ENCODE results near the gene PARD3B. TPM values are rescaled to one million over a fixed set of nuclear protein-coding genes. Genes with fewer than 3 reads are reported as not detected.
A peak's percentile ranks its signal among the peaks of the same experiment; 100 is the strongest.

Gene PARD3B
- total and polyA plus RNA-seq, 2 of the 4 experiments (the other 2 are of a cell fraction): 3.3 to 15.6 TPM

DNA sequence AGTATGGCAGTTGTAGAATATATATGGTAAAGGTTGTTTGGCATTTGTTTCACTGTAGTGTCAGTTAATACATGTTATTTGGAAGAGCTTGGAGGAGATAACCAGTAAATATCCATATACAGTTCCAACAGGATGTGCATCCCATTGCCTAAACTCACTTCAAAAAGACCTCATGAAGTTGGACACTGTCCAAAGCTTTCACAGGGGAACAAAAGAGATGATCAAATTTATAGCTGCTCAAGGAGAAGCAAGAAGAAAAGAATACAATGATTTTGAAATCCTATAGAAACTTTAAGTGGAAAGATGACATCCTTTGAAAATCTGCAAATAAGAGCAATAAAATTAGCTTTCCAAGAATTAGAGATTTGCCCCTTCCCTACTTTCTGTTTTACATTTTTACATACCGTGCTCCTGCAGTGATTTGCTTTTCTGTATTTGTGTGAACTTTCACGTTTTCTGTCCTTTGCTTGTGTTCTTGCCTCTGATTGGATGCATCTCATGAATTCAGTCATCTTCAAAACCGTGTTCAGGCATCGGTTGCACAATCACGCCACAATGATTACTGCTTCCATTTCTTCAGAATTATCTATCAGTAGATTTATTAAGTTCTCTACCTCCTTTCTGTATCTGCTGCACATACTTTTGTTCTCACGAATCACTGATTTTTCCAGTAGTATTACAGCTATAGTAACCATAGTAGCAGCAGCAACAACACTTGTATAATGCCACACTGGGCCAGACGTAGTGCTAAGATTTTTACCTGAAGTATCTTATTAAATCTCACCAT, 83.8 kb downstream of the PARD3B start:
- WGBS, 2 experiments (ENCODE audit: extremely low coverage in 2 of 2, insufficient read length in 1 of 2): 50% methylated on average over 2 of the region's 7 CpGs; no CpG with 5 or more reads in 1 of the 2 experiments
- no peak overlapping the region for H4K8ac ChIP-seq (ENCODE audit: low read depth in 2 of 2, low read length in 2 of 2)
- TF ChIP-seq, protein P1, sequence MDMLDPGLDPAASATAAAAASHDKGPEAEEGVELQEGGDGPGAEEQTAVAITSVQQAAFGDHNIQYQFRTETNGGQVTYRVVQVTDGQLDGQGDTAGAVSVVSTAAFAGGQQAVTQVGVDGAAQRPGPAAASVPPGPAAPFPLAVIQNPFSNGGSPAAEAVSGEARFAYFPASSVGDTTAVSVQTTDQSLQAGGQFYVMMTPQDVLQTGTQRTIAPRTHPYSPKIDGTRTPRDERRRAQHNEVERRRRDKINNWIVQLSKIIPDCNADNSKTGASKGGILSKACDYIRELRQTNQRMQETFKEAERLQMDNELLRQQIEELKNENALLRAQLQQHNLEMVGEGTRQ (IDR thresholded peaks at IDR 0.05; ENCODE audit: low read depth, low read length): no peak
- peak; percentile 96 for TF ChIP-seq CEBPB (IDR thresholded peaks at IDR 0.05; ENCODE audit: low read depth, low read length)
- H2AFZ ChIP-seq (replicated peaks; ENCODE audit: low read length, poor library complexity): no peak overlapping the region
- H2BK20ac ChIP-seq (ENCODE audit: low read depth, low read length): no peak overlapping the region
- no TSS peak for BruUV-seq (replicated peaks)
- H3K27ac ChIP-seq (ENCODE audit: insufficient read depth, low read length): no peak overlapping the region
- in situ Hi-C loops (cut with MboI; ENCODE audit: low sequenced_read_pairs): no loop called here
- no peak overlapping the region for H3K56ac ChIP-seq (ENCODE audit: extremely low read depth, insufficient read depth, low read length)
- ATAC-seq (ENCODE audit: low read depth) (no peak), DNase-seq (peak; percentile 26)
- H3K18ac ChIP-seq (ENCODE audit: low read depth, low read length): no peak overlapping the region
- peak overlapping the region; percentile 5; the same call in 1 of the 2 replicates for H3K4me2 ChIP-seq (ENCODE audit: low read depth, low read length)
- no peak overlapping the region for H2BK15ac ChIP-seq (ENCODE audit: low read depth, low read length)
- peaks cover 12 to 18% of the 10 kb centered on the region in 2 experiments; a peak in 3 of 4 replicates for H3K79me1 ChIP-seq (ENCODE audit: low read depth in 1 of 2, low read length in 2 of 2)
- H4K5ac ChIP-seq (ENCODE audit: low read depth, low read length): no peak overlapping the region
- H3K9ac ChIP-seq (ENCODE audit: low read depth, low read length): no peak overlapping the region
- intact Hi-C loops (cut with micrococcal nuclease): loop anchor here (5.0 to 10.0 kb wide), 2 partner anchors 53 to 304 kb away; no protein-coding TSS in a partner anchor
- dilution Hi-C loops (cut with HindIII; ENCODE audit: low sequenced_read_pairs, unreplicated experiment): no loop called here
- H3K4me3 ChIP-seq (ENCODE audit: insufficient read depth, low read depth, low read length): no peak overlapping the region
- POLR2A ChIA-PET (ENCODE audit: unreplicated experiment): no interaction called here
- no peaks in the 10 kb centered on the region for H3K36me3 ChIP-seq (ENCODE audit: control insufficient read depth, insufficient read depth, low read length)
- no peak overlapping the region for H3K23ac ChIP-seq (ENCODE audit: low read depth, low read length)
- H3K4ac ChIP-seq (ENCODE audit: low read depth, low read length): no peak overlapping the region
- no peak overlapping the region for H2AK5ac ChIP-seq (ENCODE audit: low read depth, low read length)
- H3K9me1 ChIP-seq (ENCODE audit: insufficient read depth, low read length): peaks cover 3% of the 10 kb centered on the region; the same call in 1 of the 2 replicates
- H3K4me1 ChIP-seq (ENCODE audit: control insufficient read depth, insufficient read depth, low read length): no peaks in the 10 kb centered on the region
- CTCF ChIA-PET: interaction anchor here (0.9 to 1.0 kb wide), 2 partner anchors 67 to 1047 kb away, joined by 3 read pairs; no protein-coding TSS in a partner anchor
- no peak overlapping the region for H2AK9ac ChIP-seq (replicated peaks; ENCODE audit: low read depth, low read length, poor library complexity)
- no peak overlapping the region for H2BK5ac ChIP-seq (ENCODE audit: low read depth, low read length, poor library complexity, severe bottlenecking)
- no peaks in the 10 kb centered on the region for H3K27me3 ChIP-seq (ENCODE audit: control insufficient read depth, insufficient read depth, low read length)
- 0 out of 2 replicates have a peak, but pooled peaks cover 3% of the 10 kb centered on the region for H4K20me1 ChIP-seq (ENCODE audit: insufficient read depth, low read length)
- H3K9me3 ChIP-seq (ENCODE audit: control insufficient read depth, insufficient read depth, low read length): no peaks in the 10 kb centered on the region
- H2BK120ac ChIP-seq (ENCODE audit: low read depth, low read length): no peak overlapping the region
- no peak overlapping the region for H4K91ac ChIP-seq (ENCODE audit: insufficient read depth, low read depth, low read length)
- no peak overlapping the region for H3K14ac ChIP-seq (replicated peaks; ENCODE audit: low read depth, low read length)
